Activated CD8-positive, alpha-beta memory T cell treated with anti-CD3 and anti-CD28 coated beads for 4 hours (primary cell): Measurements from ENCODE around the gene GCFC2.
A peak's percentile ranks its signal among the peaks of the same experiment; 100 is the strongest.

Experiments used
- DNase-seq, 2 donors: peaks; one replicate each; pipeline ENCODE4 v3.0.0-alpha.2; 2020; ENCODE audit warnings: low read depth in 2 of 2

Gene GCFC2

DNA sequence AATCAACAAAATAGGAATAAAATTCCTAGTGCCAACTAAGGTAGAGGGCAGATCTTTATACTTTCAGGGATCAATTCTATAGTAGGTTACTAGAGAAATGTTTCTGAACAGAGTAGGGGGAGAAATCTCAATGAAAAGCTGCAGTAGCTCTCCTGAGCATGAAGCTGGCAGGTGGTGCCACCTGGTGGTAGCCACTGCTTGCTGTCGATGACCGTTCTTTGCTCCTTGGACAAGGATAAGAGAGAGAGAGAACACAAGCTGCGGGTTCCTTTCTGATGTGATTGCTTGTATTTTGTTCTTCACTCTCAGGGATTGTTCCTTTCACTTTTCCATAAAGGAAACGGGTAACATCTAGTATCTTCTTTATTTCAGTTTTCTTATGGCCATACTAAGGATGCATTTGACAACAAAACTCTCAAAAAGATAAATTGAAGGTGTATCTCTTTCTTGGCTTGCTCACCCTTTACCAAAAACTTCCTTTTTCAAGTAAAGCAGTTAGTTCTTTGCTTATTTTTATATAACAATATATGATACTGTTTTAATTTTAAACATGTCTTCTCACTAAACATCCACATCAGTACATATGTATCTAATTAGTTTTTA lies 82.7 kb downstream of the GCFC2 start:
- peak; percentile 10 to 19 for DNase-seq

DNA sequence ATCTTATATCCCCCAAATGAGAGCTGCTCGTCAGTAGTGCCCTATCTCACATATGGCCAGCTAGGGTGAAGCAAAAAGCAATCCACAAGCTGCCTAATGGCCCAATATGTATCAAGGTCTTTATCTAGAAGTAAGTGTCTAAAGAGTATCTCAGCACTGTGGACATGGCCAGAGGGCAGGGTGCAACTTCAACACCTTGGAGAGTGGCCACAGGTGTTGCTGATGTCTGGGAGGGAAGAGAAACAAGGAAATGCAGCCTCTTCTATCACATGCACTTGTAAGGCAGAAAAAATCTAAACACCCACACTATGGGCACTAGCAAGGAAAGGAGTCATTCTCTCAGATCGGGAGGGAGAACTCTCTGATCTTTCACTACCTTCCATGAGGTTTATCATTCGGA lies 87.8 kb downstream of the GCFC2 start:
- no peak for DNase-seq

DNA sequence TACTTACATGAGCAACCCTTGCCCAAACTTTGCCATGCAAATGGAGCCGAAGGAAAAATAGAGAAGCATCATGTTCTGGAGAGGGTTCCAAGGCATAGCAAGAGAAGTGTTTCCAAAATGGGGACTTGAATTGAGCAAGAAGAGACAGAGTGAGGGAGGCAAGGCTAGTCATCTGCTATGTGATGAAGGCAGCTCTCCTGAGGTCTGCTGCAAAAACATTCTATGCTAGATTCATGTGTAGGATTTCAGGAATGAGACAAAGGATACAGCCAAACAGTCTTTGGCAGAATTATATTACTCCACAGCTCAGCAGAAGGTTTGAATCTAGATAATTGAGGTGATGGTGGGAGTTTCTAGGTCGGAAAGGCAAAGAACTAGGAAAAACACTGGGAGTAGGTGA lies 88.2 kb downstream of the GCFC2 start:
- DNase-seq, result no peak

DNA sequence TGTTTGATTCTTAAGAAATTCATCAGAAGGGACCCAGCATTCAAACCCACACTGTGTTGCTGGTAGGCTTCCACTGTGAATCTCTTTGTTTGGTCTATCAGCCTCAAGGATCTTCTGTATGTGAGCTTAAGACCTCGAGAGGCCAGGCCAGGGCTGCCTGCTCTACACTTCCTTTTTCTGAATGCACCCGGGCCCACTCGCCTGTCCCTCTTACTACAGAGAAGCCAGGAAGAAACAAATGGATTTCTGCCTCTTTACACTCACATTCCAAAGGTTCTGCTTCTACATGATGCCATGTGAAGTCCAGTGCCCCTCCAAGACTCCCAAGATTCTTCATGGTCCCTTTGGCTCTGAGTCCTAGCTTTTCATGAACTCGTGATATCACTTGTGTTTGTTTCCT lies 89.5 kb downstream of the GCFC2 start:
- no peak for DNase-seq

DNA sequence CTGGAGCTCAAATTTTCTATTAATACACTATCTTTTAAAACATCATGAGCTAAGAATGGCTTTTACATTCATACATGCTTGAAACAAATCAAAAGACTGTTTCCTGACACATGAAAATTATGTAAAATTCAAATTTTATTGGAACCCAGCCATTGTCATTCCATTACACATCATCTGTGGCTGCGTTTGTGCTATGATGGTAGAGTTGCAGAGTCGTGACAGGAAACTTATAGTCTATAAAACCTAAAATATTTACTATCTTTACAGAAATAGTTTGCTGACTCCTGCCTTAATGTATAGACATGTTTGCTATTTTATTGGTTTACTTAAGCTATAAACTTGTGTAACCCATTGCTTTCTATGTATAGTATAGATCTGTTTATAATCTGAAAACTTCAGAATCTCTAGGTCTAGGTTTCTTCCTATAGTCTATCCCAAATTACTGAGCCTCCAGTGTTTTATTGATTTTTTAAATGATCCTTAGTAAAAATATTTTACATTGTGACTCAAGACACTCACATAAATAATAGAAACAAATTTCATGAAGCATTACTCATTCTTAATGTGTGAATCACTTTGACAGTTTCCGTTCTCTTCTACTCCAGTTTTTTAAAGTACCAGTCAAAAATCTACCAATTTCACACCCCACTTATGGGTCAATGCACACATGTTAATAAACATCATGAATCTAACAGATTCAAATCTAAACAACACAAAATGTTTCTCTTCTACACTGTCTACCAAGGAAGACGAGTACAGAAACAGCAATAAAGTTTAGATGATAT lies 90.6 kb downstream of the GCFC2 start:
- DNase-seq, result no peak

DNA sequence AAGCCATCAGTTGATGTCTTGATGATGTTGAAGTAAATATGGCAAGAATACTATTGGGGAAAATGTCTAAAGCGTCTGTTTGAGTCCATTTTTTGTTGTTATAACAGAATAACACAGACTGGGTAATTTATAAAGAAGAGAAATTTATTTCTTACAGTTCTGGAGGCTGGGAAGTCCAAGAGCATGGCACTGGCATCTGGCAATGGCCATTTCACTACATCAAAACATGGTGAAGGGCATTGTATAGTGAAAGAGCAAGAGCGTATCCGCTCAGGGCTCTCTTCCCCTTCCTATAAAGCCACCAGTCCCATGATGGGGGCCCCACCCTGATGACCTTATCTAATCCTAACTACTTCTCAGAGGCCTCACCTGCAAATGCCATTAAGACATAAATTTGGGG lies 93.8 kb downstream of the GCFC2 start:
- DNase-seq, result no peak

DNA sequence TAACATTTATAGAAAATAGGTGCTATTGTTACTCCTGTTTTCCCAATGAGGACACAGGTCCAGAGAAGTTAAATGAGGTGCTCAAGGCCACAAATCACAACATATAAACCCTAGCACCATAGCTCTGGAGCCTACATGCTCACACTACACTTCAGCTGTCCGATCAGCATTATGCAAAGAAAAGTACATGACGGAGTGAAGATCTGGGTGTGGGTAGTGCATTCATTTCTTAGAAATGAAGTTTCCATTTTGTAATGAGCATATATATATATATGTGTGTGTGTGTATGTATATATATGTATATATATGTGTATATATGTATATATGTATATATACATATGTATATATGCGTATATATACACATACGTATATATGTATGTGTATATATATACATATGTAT lies 94.3 kb downstream of the GCFC2 start:
- no peak for DNase-seq

DNA sequence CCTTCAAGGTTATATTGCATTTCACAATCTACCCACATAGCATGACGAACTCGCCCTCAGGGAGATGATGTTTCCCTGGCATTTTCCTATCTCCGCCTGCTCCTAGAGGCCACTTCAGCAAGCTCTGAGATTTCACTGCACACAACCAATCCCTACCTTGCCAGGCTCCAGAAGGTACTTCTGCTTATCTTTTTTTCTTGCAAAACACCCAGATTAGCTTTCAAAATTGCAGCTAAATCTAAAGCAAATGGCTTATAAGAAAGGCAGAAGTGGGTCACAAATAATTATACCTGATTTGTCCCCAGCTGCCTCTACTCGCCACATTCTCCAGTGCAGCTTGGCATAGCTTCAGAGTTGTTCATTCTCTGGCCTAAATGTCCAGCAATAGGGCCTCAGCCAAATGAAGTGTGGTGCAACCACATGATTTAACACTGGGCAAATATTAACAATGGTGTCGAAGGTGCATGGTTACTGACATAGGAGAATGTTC lies 96.5 kb downstream of the GCFC2 start:
- no peak for DNase-seq

DNA sequence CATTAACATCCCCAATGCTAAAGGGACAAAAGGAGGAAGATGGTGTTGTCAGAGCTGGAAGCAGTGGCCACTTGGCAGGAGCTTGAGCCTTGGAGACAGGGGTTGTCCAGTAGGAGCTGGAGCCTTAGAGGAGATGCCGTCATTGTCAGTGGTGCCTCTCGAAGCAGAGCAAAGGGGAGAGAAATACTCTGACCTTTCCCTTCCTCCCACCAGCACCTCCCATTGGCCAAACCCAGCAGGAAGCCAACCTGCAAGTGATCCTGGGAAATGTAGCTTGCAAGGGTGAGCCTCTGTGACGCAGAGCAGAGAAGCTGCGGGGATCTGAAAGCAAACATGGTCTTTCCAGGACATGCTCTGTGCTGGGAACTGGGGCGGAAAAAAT lies 97.9 kb downstream of the GCFC2 start:
- DNase-seq, result no peak
